ENCODE data around the gene ST14.

The ST14 gene

GRCh38 chr11:130137999-130138398 is 21.6 kb upstream of the ST14 start:
- no peak for DNase-seq

GRCh38 chr11:130139401-130139800 is 20.2 kb upstream of the ST14 start:
- DNase-seq = no peak

- DNase-seq = no peak
Observed at GRCh38 chr11:130141561-130142341, 17.8 kb upstream of the ST14 start.

GRCh38 chr11:130144141-130144540 is 15.4 kb upstream of the ST14 start:
- no peak for DNase-seq

GRCh38 chr11:130144861-130145281 is 14.7 kb upstream of the ST14 start:
- no peak for DNase-seq

- DNase-seq = no peak
Observed at GRCh38 chr11:130145311-130145812, 14.2 kb upstream of the ST14 start.

GRCh38 chr11:130145975-130146776 is 13.4 kb upstream of the ST14 start:
- no peak for DNase-seq

GRCh38 chr11:130146796-130147195 is 12.8 kb upstream of the ST14 start:
- no peak for DNase-seq

- DNase-seq = no peak
Observed at GRCh38 chr11:130148796-130149326, 10.7 kb upstream of the ST14 start.

- DNase-seq = no peak
Observed at GRCh38 chr11:130150790-130151189, 8.8 kb upstream of the ST14 start.

GRCh38 chr11:130151196-130151595 is 8.4 kb upstream of the ST14 start:
- no peak for DNase-seq

GRCh38 chr11:130156108-130157022 is 3.2 kb upstream of the ST14 start:
- no peak for DNase-seq

- DNase-seq = no peak
Observed at GRCh38 chr11:130157101-130157500, 2.5 kb upstream of the ST14 start.

GRCh38 chr11:130157840-130158239 is 1.7 kb upstream of the ST14 start:
- no peak for DNase-seq

- no peak for DNase-seq
Observed at GRCh38 chr11:130159139-130159538, 443 bp upstream of the ST14 start.

GRCh38 chr11:130160498-130161155 is 1.0 kb downstream of the ST14 start:
- no peak for DNase-seq

GRCh38 chr11:130161441-130162145 is 2.0 kb downstream of the ST14 start:
- no peak for DNase-seq

- no peak for DNase-seq
Observed at GRCh38 chr11:130162733-130163132, 3.2 kb downstream of the ST14 start.

- no peak for DNase-seq
Observed at GRCh38 chr11:130163346-130164220, 4.0 kb downstream of the ST14 start.

- no peak for DNase-seq
Observed at GRCh38 chr11:130164221-130164570, 4.6 kb downstream of the ST14 start.

Measured in activated CD4-positive, alpha-beta T cell treated with anti-CD3 and anti-CD28 coated beads for 1 hour (primary cell).